MCF 10A (cell line): ENCODE results near the gene ANGPTL8. TPM values are rescaled to one million over a fixed set of nuclear protein-coding genes. Genes with fewer than 3 reads are reported as not detected.

Source experiments
- BruUV-seq: library from RNA; stranded (reverse); fragments of 400-500 nt; replicated peaks from 2 replicates; lab custom pipeline; 2021; lab: Mats Ljungman, UMichigan
- CTCF ChIA-PET: fragments of 300-600 bp; sonication (Branson Sonifier 250); formaldehyde crosslinking; extraction: SDS; loops from one replicate; lab custom pipeline; 2021; ENCODE audit warnings: antibody characterized with exemption, inconsistent platforms; lab: Yijun Ruan, JAX
- POLR2A ChIA-PET: fragments of 300-600, 350-650 bp; sonication (Branson Sonifier 250); formaldehyde crosslinking; extraction: SDS; loops from one replicate; lab custom pipeline; 2020; ENCODE audit warnings: antibody characterized with exemption, inconsistent platforms; lab: Yijun Ruan, JAX
- DNase-seq: peaks from one replicate; pipeline ENCODE4 v3.0.0-alpha.2; 2018; ENCODE audit not compliant: unreplicated experiment
- H3K27ac Mint-ChIP-seq: one replicate; pipeline ENCODE4 v1.8.0; 2022; ENCODE audit warnings: mild to moderate bottlenecking, low read depth, mixed read lengths; ENCODE audit not compliant: unreplicated experiment
- H3K27me3 Mint-ChIP-seq: one replicate; pipeline ENCODE4 v1.8.0; 2022; ENCODE audit warnings: mixed read lengths; ENCODE audit not compliant: insufficient read depth, unreplicated experiment
- H3K36me3 Mint-ChIP-seq: one replicate; pipeline ENCODE4 v1.8.0; 2022; ENCODE audit warnings: mild to moderate bottlenecking, moderate library complexity, mixed read lengths; ENCODE audit not compliant: insufficient read depth, unreplicated experiment
- H3K4me1 Mint-ChIP-seq: one replicate; pipeline ENCODE4 v1.8.0; 2022; ENCODE audit warnings: mixed read lengths; ENCODE audit not compliant: insufficient read depth, unreplicated experiment
- H3K4me3 Mint-ChIP-seq: one replicate; pipeline ENCODE4 v1.8.0; 2022; ENCODE audit warnings: mild to moderate bottlenecking, moderate library complexity, mixed read lengths; ENCODE audit not compliant: unreplicated experiment
- H3K9me3 Mint-ChIP-seq: one replicate; pipeline ENCODE4 v1.8.0; 2022; ENCODE audit warnings: mixed read lengths; ENCODE audit not compliant: unreplicated experiment
- CTCF ChIP-seq: fragments of 200-600 bp; IDR thresholded peaks from one replicate; pipeline ENCODE4 v1.8.0; 2022; ENCODE audit warnings: antibody characterized with exemption, mild to moderate bottlenecking; ENCODE audit not compliant: unreplicated experiment
- intact Hi-C: fragments of 100-400 bp; cut with micrococcal nuclease; formaldehyde crosslinking; loops from 2 replicates; pipeline ENCODE4 v1.14.1; 2022
- total RNA-seq: library from RNA; stranded (reverse); gene quantifications from 2 replicates; pipeline ENCODE4 v1.2.3, GENCODE V29; 2022

The ANGPTL8 gene
- total RNA-seq, 1 experiment from 2014 or later = not detected

DNA sequence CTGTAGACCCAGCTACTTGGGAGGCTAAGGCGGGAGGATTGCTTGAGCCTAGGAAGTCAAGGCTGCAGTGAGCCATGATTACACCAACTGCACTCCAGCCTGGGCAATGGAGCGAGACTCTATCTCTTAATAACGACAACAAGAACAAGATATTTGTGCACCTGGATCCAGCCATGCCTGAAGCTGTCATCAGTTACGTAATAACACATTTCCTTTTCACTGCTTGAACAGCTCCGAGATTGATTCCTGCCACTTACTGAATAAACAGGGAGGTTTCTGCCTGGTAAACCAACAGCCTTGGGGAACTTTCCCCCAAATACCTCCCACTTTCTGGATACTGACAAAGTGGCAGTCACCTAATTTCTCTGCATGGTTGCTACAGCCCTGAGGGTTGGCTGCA, 47.5 kb upstream of the ANGPTL8 start:
- BruUV-seq = no TSS peak

GRCh38 chr19:11192957-11193939, 46.2 kb upstream of the ANGPTL8 start:
- Mint-ChIP-seq H3K27ac (no peak overlapping the region), H3K4me3 (no peak overlapping the region), H3K4me1 (peaks cover 17% of the 10 kb centered on the region), H3K9me3 (no peaks in the 10 kb centered on the region), H3K36me3 (peaks cover 43% of the 10 kb centered on the region), H3K27me3 (no peaks in the 10 kb centered on the region)
- no peak for DNase-seq
- ChIA-PET CTCF (no interaction called here), POLR2A (interaction anchor here (1.1 kb wide), 1 partner anchor 182 kb away, joined by 3 read pairs; the partner anchor contains the start of gene SWSAP1)
- intact Hi-C loops = no loop called here
- BruUV-seq = no TSS peak
- no peak for TF ChIP-seq CTCF

More for the DNA sequence above, 47.5 kb upstream of the ANGPTL8 start:
- peaks cover 55% of the 10 kb centered on the region for H3K36me3 Mint-ChIP-seq
- peaks cover 17% of the 10 kb centered on the region for H3K4me1 Mint-ChIP-seq
- H3K27ac Mint-ChIP-seq = no peak overlapping the region
- DNase-seq = no peak
- H3K4me3 Mint-ChIP-seq = no peak overlapping the region
- H3K27me3 Mint-ChIP-seq = no peaks in the 10 kb centered on the region
- TF ChIP-seq CTCF = no peak
- intact Hi-C loops = no loop called here
- CTCF ChIA-PET = interaction anchor here (0.7 to 1.0 kb wide), 2 partner anchors 13 to 18 kb away, joined by 3 to 9 read pairs; no protein-coding TSS in a partner anchor
- POLR2A ChIA-PET = interaction anchor here (0.9 to 1.2 kb wide), 4 partner anchors 23 to 103 kb away, joined by 3 read pairs; partner anchors contain the start of genes LDLR and SPC24
- H3K9me3 Mint-ChIP-seq = no peaks in the 10 kb centered on the region

- H3K27me3 Mint-ChIP-seq = no peaks in the 10 kb centered on the region
- POLR2A ChIA-PET = interaction anchor here (1.1 kb wide), 1 partner anchor 181 kb away, joined by 3 read pairs; the partner anchor contains the start of gene SWSAP1
- H3K4me3 Mint-ChIP-seq = no peak overlapping the region
- TF ChIP-seq CTCF = no peak
- no TSS peak for BruUV-seq
- H3K4me1 Mint-ChIP-seq = peaks cover 17% of the 10 kb centered on the region
- intact Hi-C loops = no loop called here
- DNase-seq = no peak
- peaks cover 34% of the 10 kb centered on the region for H3K36me3 Mint-ChIP-seq
- no peak overlapping the region for H3K27ac Mint-ChIP-seq
- CTCF ChIA-PET = interaction anchor here (0.5 to 0.7 kb wide), 2 partner anchors 114 to 267 kb away, joined by 3 read pairs; no protein-coding TSS in a partner anchor
- H3K9me3 Mint-ChIP-seq = no peaks in the 10 kb centered on the region
Observed at GRCh38 chr19:11194173-11194572, 45.2 kb upstream of the ANGPTL8 start.
